HL-60/S4 (cell line): Measurements from ENCODE around the gene HHAT.
"Not testable (repeated sequence)": the region's sequence is repeated elsewhere in the genome, so short reads cannot be mapped to it uniquely, and the experiment has no call there.

Source experiments
- in situ Hi-C: fragments of 300-500 bp; cut with MboI; formaldehyde crosslinking; loops from 2 replicates; pipeline ENCODE4 v1.14.3; 2022; ENCODE audit warnings: low sequenced_read_pairs

The HHAT gene

GRCh38 chr1:210351496-210351895 lies 22.8 kb downstream of the HHAT start:
- in situ Hi-C loops = no loop called here

- in situ Hi-C loops = no loop called here
These were observed 23.9 kb downstream of the HHAT start for GRCh38 chr1:210352575-210352974.

- in situ Hi-C loops = not testable (repeated sequence)
These were observed 25.6 kb downstream of the HHAT start for GRCh38 chr1:210354305-210354704.

DNA sequence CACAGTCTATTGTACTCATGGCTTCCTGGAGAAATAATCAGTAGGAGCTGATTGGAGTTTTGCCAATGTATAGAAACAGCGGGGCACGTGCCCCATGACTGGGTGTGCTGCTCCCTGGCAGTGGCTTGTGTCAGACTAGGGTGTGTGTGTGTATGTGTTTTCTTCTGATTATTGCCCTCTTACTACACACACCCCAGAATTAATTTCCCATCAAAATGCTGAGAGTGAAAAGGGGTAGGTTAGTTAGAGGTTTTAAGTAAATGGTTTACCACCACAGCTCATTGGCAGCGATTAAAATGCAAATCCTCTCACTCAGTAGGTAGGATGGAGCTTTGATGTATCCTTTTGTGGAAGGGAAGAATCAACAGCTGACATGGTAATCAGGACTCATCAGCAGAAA lies 29.9 kb downstream of the HHAT start:
- in situ Hi-C loops = no loop called here

DNA sequence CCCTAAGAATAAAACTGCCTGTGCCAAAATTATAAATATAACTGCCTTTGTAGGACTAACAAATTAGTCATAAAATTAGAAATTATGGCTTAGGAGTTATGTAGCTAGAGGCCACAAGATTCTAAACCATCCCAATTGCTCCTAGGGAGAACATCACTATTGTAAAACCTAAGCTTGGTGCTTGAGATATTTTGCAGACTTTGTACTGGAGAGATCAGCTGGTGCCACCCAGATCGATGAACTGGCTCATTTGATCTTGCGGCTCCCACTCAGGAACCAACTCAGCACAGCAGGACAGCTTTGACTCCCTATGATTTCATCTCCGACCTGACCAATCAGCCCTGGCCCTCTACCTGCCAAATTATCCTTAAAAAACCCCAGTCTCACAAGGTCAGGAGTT lies 30.6 kb downstream of the HHAT start:
- in situ Hi-C loops = no loop called here

- in situ Hi-C loops = no loop called here
These were observed 32.3 kb downstream of the HHAT start for GRCh38 chr1:210360852-210361477.

DNA sequence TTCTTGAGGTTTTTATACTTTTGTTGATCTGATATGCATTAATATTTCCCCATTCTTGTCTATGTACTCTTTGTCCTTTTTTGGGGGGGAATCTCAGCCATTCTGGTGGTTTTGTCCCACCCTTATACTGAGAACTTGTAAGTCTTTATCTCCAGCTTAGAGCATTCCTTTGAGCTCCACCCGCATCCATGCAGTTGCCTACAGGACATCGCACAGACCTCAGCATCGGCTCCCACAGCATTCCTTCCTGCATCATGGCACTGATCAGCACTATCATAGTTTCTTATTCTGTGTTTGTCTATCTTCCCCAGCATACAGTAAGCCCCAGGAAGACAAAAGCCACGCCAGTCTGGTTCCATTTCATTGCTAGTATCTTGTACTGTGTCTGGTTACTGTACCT lies 33.0 kb downstream of the HHAT start:
- in situ Hi-C loops = no loop called here

DNA sequence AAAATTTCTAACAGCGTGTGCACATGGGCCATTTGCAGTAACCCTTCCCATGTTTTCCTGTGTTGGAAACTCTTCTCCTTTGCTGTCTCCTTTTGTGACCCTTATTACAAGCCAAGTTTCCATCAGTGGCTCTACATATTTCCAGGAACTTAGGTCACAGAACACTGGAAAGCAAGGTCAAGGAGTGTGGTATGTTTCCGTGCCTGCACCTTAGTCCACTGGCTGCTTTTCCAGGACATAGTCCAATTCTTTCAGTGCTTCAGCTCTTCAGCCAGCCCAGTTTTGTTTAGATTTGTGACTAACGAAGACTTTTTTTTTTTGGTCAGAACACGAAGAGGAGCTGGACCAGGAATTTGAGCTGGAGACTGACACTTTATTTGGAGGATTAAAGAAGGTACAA lies 33.8 kb downstream of the HHAT start:
- in situ Hi-C loops = no loop called here

DNA sequence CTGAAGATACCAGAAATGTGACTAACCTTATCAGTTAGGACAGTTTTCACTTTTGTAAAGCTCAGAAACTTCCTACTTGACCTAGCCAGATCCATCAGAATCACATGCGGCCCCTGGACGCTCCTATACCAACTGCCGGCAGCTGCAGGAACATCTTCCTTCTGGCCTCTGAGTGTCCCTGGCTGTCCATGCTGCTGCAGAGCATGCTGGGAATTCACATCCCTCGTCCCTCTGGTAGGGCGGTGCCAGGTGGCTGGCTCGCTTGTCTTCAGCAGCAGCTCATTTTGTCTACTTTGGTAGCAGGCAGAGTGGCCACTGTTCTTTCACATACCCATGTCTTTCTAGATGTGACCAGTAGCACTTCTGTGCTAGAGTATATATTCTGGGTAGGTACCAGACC lies 34.4 kb downstream of the HHAT start:
- in situ Hi-C loops = no loop called here

- in situ Hi-C loops = no loop called here
These were observed 35.8 kb downstream of the HHAT start for GRCh38 chr1:210364479-210364878.

DNA sequence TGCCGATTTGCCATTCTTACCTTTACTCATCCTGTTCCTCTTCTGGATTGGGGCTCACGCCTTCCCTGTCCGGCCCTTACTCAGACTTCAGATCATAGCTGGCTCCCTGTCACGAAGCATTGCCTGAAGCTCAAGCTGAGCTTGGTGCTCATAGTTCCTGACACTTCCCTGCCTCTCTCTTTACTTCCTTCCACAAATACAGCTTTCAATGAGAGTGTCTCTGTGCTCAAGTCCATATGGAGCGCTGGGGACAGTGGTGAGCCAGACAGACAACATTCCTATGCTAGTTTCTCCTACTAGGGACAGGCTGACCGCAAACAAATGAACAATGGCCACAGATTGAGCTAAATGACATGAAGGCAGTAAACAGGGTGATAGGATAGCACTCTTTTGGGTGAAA lies 38.1 kb downstream of the HHAT start:
- in situ Hi-C loops = loop anchor here (5.0 kb wide), 1 partner anchor 406 kb away; no protein-coding TSS in a partner anchor

- in situ Hi-C loops = loop anchor here (5.0 kb wide), 1 partner anchor 405 kb away; no protein-coding TSS in a partner anchor
These were observed 38.9 kb downstream of the HHAT start for GRCh38 chr1:210367566-210367965.

DNA sequence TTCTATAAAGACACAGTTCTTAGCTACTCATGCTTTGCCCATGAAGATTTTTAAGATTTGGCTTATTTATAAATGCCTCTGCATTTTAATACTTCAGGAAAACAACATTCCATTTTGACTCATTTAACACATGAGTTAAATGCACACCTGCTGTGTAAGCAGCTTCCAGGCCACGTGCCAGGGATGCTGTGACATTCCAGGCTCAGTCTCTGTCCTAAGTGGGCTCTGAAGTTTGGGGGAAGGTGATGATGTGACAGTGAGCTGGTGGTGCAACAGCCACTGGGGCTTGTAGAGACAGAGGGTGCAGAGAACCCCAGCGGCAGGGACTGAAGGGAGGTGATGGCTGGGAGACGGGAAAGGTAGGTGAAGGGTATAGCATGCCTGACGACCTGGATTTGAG lies 40.7 kb downstream of the HHAT start:
- in situ Hi-C loops = loop anchor here (5.0 kb wide), 1 partner anchor 403 kb away; no protein-coding TSS in a partner anchor

- in situ Hi-C loops = no loop called here
These were observed 43.2 kb downstream of the HHAT start for GRCh38 chr1:210371916-210372315.

DNA sequence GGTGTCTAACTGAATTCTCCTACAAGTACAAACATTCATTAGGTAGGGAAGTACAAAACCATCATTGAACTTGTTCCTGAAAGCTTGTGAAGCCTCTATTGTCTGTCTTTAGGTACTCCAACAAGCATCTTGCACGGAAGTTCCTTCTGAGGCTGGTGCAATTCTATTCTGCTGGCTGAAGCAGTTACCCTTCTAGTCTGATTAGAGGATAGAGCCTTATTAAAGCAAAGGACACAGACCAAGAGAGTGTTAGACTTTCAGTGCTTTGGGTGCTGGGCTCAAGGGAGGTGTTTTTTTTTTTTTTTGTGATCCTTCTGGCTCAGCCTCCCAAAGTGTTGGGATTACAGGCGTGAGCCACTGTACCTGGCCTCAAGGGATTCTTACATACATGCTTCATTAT lies 43.8 kb downstream of the HHAT start:
- in situ Hi-C loops = no loop called here

DNA sequence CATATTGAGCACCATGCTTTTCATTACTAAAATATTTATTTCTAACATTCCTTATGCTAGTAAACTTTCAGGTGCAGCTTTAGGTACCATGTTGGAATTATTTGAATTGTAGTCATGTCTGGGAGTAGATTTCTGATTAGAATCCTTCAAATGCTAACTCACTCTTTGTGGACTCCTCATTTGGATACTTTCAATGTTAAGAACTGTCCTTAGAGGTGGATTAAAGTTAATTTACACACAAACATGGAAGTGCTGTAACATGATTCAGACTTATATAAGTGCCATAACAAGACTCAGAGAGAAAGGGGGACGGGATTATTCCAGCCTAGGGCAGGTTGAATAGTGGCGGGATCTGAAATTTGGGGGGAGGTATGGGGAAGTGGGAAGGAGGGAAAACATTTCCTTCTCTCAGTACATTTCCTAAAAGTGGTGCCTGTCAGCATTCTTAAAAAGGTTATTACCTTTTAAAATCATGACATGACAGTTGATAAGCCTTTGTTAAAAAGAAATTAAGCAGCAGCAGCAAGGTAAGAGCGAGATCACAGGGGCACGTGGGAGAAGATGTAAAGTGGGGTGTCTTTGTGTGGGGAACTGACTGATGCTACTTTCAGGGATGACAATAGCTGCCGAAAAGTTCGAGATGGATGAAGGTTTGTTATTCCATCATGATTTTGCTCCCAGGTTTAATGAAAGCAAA lies 44.4 kb downstream of the HHAT start:
- in situ Hi-C loops = no loop called here

DNA sequence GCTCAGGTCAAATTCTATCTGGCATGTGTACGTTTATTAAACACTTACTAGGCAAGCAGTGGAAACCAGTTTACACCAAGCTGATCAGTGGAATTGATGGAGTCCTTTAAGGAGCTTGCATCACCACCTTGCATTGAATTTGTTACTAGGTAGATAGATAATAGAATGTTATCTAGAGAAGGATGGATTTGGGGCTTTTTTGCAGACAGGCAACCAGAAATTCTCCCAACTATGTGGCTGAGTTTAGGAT lies 44.9 kb downstream of the HHAT start:
- in situ Hi-C loops = no loop called here

- in situ Hi-C loops = no loop called here
These were observed 45.3 kb downstream of the HHAT start for GRCh38 chr1:210373878-210374599.

GRCh38 chr1:210374600-210374953 lies 45.9 kb downstream of the HHAT start:
- in situ Hi-C loops = no loop called here

DNA sequence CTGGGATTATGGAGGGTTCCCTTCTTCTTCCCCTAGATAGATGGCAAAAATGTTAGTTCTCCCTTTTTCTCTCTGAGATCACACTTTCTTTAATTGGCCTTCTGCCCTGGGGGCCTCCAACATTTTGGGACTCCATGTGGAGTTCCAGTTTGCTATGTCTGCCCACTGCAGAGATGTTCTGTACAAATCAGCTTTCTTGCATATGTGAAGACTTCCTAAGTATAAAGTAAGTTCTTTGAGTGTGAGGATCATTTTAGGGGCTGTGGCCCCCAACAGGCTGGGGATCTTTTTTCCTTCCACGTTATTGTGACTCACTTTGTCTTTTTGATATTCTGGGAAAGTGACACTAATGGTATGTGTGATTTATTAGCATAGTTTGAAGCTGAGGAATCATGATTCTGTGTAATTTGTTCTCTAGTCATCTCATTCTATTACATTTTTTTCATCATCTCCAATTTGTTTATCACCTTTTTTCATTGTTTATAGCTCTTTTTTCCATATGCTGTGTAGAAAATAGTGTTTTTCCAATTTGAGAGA lies 48.2 kb downstream of the HHAT start:
- in situ Hi-C loops = no loop called here

- in situ Hi-C loops = no loop called here
These were observed 49.1 kb downstream of the HHAT start for GRCh38 chr1:210377731-210378333.

- in situ Hi-C loops = no loop called here
These were observed 50.0 kb downstream of the HHAT start for GRCh38 chr1:210378736-210379135.
